ENCODE data around the gene EXOSC10.

EXOSC10 gene

GRCh38 chr1:11099310-11100148, at the start of gene EXOSC10:
EXOSC10 (minus strand) TSS chr1:11099869; CDS start chr1:11099831, 38 bp downstream.
- peak; percentile 97 for DNase-seq

DNA sequence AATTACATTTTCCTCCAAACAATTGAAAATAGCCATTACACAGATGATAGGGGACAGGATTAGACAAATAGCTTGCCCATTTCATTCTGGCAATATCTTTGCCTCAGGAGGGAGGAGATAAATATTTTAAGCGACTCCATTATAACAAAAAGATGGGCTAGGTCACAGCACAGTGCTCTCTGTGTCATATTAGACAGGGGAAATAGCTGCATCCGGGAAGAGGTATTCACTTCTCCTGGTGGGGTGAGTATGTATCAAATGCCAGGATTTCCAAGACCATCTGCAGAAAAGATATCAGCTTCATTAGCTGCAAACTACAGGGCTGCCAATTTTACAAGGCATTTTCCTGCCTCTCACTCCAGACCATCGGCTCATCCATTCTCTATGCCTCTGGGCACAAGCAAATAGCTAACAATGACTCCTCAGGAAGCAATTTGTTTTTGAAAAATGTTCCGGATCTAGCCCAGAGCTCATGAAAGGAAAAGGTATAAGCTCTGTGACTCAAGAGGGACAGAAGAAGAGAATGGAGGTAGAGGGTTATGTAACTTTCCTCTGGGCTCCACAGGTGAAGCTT, 47.6 kb upstream of the EXOSC10 start:
- no peak for DNase-seq

DNA sequence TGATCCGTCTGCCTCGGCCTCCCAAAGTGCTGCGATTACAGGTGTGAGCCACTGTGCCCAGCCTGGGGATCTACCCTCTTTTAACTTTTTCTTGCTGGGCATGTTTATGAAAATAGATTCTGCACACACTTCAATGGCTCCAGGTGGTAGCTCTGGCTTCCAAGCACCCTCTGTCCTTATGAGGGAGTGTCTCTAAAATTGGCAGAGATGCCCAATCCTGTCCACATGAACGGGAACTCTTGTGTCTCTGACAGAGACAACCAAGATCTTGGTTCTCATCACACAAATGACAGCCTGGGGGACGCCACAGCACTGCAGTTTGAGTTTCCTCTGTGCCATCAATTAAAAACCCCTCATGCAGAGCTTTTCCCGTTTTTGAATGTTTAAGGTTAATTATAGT, 46.1 kb upstream of the EXOSC10 start:
- DNase-seq = no peak

DNA sequence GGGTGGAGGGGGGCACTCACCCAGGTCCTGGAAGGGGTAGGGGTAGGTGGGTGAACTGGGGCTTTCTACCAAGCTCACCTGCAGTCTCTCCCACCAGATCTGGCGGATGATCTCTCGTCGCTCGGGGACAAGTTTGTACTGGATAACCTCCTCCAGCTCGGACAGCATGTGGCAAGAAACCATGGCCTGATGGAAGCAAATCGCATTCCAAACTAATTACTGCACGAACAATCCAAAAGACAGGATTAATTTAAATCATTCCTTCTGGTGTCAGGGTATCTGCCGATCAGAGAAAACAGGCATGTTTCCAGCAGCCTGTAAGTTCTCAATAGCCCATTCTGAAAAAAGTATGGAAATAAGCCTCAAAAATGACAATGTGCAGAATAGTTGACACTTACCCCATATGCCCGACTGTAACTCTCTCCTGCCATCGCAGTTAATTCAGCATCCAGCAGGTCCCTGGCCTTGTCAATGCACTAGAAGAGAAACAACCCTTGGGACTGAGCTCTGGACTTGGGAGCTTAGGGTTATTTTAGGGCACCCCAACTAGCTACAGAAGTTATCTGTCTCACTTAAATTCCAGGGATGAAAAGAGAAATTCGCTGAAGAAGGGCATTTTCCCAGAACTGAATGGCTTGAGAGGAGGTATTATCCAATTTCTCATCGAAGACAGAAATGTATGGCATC, 45.0 kb upstream of the EXOSC10 start:
- DNase-seq = no peak

GRCh38 chr1:11143907-11144306, 44.2 kb upstream of the EXOSC10 start:
- no peak for DNase-seq

- DNase-seq = no peak
Measured at GRCh38 chr1:11143401-11143800, 43.7 kb upstream of the EXOSC10 start.

GRCh38 chr1:11142618-11143391, 43.1 kb upstream of the EXOSC10 start:
- no peak for DNase-seq

DNA sequence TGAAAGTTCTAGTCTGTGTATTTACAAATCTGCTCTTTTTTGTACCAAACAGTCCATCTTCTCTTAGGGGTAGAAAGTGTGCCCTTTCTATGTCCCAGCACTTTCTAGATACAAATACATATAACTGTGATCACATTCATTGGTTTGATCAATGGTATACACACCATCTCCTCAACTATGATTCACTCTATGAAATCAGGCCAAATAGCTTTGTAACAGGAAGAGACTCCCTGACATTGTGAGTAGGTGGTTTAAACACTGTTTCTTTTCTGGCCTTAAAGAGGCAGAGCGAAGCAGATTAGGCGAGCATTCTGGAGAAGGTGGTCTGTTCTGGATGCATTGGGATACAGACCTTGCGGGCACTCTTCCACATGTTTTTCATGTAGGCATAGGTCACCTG, 39.3 kb upstream of the EXOSC10 start:
- no peak for DNase-seq

GRCh38 chr1:11138029-11138428, 38.4 kb upstream of the EXOSC10 start:
- DNase-seq = no peak

DNA sequence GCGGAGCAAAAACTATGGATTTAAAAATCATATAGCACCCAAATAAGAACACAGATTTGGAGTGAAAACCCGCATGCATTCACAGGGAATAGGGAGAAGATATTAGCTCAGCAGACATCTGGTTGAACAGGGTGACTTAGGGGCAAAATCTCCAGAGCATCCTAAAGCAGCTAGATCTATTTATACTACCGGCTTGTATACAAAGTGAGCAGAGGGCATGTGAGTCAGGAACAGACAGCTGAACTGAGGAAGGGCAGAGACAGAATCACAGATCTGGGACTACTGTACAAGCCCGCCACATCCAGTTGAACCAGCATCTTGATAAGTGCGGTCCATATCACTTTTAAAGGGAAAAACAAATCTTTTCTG, 35.2 kb upstream of the EXOSC10 start:
- no peak for DNase-seq

DNA sequence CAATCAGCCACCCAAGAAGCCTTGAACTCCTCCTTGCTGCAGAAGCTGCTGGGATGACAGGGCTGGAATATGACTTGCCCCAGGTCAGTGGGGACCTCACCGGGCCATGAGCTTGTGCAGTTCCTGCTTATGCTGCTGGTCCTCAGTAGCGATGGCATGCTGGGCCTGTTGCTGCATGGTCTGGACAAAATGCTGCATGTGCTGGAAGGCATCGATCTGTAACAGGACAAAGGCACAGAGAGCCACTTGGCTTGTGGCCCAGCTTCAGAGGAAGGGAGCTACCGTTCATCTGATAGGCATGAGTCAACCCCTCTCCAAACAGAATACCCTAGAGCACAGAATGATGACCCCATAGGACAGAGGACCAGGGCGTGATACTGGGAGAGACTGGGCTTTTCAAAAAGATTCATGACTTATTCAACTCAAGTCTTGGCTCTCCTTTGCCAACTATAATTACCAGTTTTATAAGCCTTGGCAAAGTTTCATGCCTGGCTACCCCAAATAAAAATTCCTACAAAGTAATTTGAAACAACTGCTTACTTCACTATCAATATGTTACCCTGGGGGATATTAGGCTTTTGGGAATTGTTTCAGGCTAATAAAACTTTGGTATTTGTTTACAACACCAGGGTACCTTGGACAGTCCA, 34.7 kb upstream of the EXOSC10 start:
- no peak for DNase-seq

DNA sequence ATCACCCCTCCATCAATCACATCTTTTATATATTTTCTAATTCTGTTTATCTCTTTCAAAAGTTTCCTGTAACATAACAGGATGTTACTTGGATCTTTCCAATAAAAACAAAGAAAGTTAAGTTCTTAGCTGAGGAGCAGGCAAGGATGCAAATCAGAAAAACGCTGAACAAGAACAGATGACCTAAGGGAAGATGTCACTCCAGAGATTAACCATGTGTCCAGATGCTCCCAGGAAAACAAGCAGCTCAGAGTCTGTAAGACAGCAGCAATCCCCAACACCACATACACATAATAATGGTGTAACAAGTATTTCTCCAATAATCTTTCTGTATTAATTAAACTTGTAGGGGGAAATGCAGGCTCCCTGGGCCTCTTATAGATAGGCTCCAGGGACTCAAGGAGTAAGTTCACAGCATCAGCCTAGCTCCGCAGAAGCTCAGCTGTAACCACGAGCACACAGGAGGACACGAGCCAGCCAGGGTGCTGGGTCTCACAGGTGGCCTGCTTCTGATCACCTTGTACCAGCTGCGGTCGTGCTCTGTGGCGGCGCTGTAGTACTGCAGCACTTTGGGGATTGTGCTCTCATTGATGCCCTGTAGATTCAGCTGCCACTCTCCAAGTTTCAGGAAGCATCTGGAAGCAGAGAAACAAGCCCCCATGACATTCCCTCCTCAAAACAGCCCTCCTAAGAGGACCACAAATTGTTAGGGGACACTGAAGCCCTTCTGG, 33.1 kb upstream of the EXOSC10 start:
- no peak for DNase-seq

- DNase-seq = no peak
Measured at GRCh38 chr1:11131816-11132215, 32.1 kb upstream of the EXOSC10 start.

DNA sequence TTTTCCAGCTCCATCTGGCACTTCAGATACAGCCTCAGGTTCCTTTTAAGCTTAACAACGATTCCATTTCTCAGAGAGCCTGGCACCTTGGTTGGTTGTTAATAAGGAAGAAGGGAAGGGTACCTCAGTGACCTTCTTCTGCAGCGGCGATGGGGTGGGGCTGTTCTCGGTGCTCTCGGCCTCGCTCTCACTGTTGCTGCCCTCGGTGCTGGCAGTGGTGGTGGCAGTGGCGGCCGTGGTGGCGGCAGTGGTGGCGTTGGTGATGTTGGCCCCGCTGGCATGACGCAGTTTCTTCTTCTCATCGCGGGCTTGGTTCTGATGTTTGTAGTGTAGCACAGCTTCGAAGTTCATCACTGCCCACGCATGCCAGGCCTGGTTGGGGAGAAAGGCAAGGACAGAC, 30.7 kb upstream of the EXOSC10 start:
- no peak for DNase-seq

GRCh38 chr1:11129649-11130390, 30.2 kb upstream of the EXOSC10 start:
- DNase-seq = no peak

DNA sequence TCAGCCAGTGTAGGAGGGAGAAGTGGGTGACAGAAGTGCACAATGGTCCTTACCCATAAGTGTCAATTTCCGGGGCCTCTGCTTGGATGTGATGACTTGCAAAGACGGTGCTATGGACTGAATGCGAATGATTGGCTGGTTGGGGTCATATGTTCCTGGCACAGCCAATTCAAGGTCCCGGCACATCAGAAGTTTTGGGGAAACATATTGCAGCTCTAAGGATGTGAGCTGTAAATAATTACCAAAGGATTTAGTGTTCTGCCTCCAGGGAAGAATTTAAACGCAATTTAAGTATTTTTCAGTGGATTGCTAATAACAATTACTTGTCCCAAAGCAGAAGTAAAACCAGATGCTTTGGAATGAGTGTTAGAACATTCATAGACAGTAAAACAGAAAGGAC, 26.9 kb upstream of the EXOSC10 start:
- no peak for DNase-seq

DNA sequence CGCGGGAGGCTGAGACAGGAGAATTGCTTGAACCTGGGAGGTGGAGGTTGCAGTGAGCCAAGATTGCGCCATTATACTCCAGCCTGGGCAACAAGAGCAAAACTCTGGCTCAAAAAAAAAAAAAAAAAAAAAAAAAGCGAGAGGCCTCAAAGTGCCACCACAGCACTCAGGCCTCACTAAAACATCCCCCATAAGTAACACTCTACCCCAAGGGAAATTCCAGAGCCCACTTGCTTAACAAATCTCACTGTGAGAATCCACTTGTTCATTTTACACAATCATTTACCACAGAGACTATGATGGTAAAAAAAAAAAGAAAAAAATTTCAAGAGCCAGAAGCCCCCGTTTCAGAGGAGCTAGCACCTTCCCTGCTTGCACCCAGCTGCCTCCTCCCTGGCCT, 26.3 kb upstream of the EXOSC10 start:
- no peak for DNase-seq

- no peak for DNase-seq
Measured at GRCh38 chr1:11124965-11125364, 25.3 kb upstream of the EXOSC10 start.

DNA sequence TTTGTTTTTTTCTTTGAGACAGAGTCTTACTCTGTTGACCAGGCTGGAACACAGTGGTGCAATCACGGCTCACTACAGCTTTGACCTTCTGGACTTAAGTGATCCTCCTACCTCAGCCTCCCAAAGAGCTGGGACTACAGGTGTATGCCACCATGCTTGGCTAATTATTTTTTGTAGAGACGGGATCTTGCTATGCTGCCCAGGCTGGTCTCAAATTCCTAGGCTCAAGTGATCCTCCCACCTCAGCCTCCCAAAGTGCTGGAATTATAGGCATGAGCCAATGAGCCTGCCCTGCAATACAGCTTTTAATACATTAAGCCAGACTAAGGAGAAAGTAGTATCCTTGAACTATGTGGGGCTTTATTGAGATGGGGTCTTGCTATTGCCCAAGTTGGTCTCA, 16.6 kb upstream of the EXOSC10 start:
- no peak for DNase-seq

DNA sequence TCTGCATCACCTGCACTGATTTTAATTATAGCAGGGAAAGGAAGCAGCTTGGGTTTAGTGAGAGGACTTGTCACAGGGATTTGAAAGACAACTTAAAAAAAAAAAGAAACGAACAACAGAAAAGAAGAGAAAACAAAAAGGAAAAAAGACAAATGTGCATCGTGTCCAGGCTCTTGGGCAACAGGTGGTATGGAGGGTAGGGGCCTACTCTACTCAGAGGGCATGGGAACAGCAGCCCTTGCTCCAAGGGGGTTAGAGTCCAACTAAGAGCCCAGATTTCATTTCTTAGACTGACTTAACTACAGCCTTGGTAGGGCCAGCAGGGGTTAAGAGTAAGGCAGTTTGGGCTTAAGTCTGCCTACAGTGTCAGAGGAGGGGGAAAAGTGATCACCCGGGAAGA, 15.3 kb upstream of the EXOSC10 start:
- DNase-seq = no peak

DNA sequence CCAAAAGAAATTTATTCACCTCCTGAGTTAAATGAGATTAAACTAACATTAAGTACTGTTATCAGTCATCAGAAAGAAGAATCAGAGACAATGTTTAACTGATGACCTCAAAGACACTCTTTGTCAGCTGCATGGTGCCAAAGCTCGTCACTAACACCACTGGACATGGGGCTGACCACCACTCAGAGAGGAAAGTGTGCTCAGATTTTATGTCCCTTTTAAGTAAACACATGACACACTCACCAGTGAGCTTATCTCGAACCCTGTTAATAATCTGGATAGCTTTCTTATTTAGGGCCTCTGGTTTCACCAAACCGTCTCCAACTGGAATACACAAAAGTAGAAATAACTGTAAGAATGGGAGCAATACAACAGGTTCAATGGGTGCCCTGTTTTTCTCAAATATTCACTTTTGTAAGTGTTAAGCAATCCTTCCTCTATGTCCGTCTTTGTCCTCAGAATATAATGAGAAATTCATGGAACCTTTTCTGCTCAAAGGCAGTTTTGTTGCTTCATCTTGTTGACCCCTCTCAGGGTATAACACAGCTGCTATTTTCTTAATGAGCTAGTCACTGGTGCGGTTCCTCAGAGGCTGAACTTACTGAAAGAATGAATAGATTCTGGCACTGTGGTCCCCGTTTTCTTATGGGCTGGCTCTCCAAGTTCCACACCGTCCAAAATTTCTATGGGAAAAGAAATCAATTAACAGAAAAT, 9.5 kb upstream of the EXOSC10 start:
- no peak for DNase-seq

All from stimulated activated CD8-positive, alpha-beta memory T cell treated with anti-CD3 and anti-CD28 coated beads, Interleukin-4, amount 100 ng/mL, for 48 hours (primary cell).